ACC112 (cell line): ENCODE measurements around the gene PFKP.
"Not testable (repeated sequence)": the region's sequence is repeated elsewhere in the genome, so short reads cannot be mapped to it uniquely, and the experiment has no call there.

Experiments used
- H2AFZ ChIP-seq: fragments of 200-600 bp; sonication (generic); one replicate; pipeline ENCODE4 v1.6.0; 2017; ENCODE audit warnings: antibody characterized with exemption, low read length; ENCODE audit not compliant: unreplicated experiment
- H3K27ac ChIP-seq: fragments of 200-600 bp; sonication (generic); 2 replicates; pipeline ENCODE4 v1.5.1; 2014; ENCODE audit warnings: low read depth, mild to moderate bottlenecking, antibody characterized with exemption, low read length, moderate library complexity
- H3K27me3 ChIP-seq: fragments of 200-600 bp; sonication (generic); 2 replicates; pipeline ENCODE4 v1.6.1; 2014; ENCODE audit warnings: mild to moderate bottlenecking, antibody characterized with exemption, low read length, moderate library complexity, mixed read lengths; ENCODE audit not compliant: insufficient read depth
- H3K36me3 ChIP-seq: fragments of 200-600 bp; sonication (generic); 2 replicates; pipeline ENCODE4 v1.6.1; 2016; ENCODE audit warnings: mild to moderate bottlenecking, antibody characterized with exemption, low read length, moderate library complexity, mixed read lengths; ENCODE audit not compliant: insufficient read depth
- H3K4me1 ChIP-seq: fragments of 200-600 bp; sonication (generic); one replicate; pipeline ENCODE4 v1.6.1; 2016; ENCODE audit warnings: low read length, mixed read lengths; ENCODE audit not compliant: insufficient read depth, unreplicated experiment, control insufficient read depth
- H3K4me3 ChIP-seq: fragments of 200-600 bp; sonication (generic); 2 replicates; pipeline ENCODE4 v1.5.1; 2014; ENCODE audit warnings: mild to moderate bottlenecking, low read depth, low read length
- H3K79me2 ChIP-seq: fragments of 200-600 bp; sonication (generic); one replicate; pipeline ENCODE4 v1.6.0; 2016; ENCODE audit warnings: low read length; ENCODE audit not compliant: control insufficient read depth, unreplicated experiment, insufficient read depth

The PFKP gene

DNA sequence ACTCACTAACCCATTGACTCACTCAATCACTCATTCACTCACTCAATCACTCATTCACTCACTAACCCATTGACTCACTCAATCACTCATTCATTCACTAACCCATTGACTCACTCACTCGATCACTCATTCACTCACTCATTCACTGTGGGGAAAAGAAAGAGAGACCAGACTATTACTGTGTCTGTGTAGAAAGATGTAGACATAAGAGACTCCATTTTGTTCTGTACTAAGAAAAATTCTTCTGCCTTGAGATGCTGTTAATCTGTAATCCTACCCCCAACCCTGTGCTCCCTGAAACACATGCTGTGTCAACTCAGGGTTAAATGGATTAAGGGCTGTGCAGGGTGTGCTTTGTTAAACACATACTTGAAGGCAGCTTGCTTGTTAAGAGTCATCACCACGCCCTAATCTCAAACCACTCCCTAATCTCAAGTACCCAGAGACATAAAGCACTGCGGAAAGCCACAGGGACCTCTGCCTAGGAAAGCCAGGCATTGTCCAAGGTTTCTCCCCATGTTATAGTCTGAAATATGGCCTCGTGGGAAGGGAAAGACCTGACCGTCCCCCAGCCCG, 5.9 kb upstream of the PFKP start:
- not testable (repeated sequence) for H3K4me1 ChIP-seq, H3K27me3 ChIP-seq, H3K4me3 ChIP-seq, H3K27ac ChIP-seq, H3K36me3 ChIP-seq, H2AFZ ChIP-seq, H3K79me2 ChIP-seq

DNA sequence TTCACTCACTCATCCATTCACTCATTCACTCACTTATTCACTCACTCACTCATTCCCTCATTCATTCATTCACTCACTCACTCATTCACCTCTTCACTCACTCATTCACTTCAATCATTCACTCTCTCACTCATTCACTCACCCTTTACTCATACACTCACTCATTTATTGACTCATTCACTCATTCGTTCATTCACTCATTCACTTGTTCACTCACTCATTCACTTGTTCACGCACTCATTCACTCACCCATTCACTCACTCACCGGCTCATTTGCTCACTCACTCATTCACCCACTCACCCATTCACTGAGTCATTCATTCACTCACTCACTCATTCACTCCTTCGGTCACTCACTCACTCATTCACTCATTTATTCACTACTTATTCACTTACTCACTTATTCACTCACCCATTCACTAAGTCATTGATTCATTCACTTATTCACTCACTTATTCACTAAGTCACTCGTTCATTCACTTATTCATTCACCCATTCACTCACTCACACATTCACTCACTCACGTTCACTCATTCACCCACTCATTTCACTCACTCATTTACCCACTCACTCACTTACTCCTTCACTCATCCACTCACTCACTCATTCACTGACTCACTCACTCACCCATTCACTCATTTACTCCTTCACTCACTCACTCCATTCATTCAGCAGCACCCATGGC, 4.7 kb upstream of the PFKP start:
- H3K36me3 ChIP-seq = no peaks in the 10 kb centered on the region
- H3K79me2 ChIP-seq = peaks cover 3% of the 10 kb centered on the region
- no peaks in the 10 kb centered on the region for H3K4me1 ChIP-seq
- H3K27me3 ChIP-seq = peaks cover 8% of the 10 kb centered on the region; the same call in 1 of the 2 replicates
- H2AFZ ChIP-seq = no peak overlapping the region
- H3K27ac ChIP-seq = no peak overlapping the region
- no peak overlapping the region for H3K4me3 ChIP-seq

DNA sequence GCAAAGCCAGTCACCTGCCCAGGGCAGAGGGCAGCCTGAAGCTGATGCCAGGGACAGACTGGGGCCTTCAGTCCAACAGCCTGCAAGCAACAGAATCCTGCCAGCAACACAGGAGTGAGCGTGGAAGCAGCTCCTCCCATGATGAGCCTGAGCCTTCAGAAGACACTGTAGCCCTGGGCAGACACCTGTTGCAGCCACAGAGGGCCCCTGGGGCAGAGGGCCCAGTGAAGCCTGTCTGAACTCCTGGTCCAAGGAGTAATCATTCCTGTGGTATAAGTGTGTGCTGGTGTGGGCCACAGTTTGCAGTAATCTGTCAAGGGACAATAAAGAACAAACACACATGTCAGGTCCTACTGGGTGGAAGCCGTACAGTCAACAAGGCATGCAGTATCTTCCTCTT, 2.9 kb upstream of the PFKP start:
- no peak overlapping the region for H3K4me3 ChIP-seq
- peaks cover 2% of the 10 kb centered on the region for H3K4me1 ChIP-seq
- H2AFZ ChIP-seq = no peak overlapping the region
- H3K79me2 ChIP-seq = peaks cover 21% of the 10 kb centered on the region
- peaks cover 8% of the 10 kb centered on the region; the same call in 1 of the 2 replicates for H3K27me3 ChIP-seq
- H3K27ac ChIP-seq = no peak overlapping the region
- no peaks in the 10 kb centered on the region for H3K36me3 ChIP-seq

DNA sequence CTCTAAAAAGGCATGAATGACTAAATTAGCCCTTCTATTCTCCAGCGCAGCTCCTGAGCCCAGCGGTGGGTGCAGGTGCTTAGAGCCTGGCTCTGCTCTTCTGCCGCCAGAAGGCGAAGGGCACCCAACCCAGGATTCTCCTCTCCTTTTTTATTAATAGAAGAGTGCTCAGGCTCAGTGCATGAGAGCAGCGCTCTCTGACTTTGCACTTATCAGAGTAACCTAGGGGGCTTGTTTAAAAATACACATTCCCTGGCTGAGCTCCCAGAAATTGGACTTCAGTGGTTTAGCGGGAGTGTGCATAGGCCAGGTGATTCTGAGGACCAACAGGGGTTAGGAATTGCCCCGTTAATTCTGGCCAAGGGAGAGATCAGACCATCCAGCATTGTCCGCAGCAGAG, 1.7 kb upstream of the PFKP start:
- H3K4me3 ChIP-seq = no peak overlapping the region
- H3K79me2 ChIP-seq = peaks cover 33% of the 10 kb centered on the region
- H3K36me3 ChIP-seq = peaks cover 12% of the 10 kb centered on the region; the same call in 1 of the 2 replicates
- peaks cover 8% of the 10 kb centered on the region; the same call in 1 of the 2 replicates for H3K27me3 ChIP-seq
- no peak overlapping the region for H2AFZ ChIP-seq
- H3K27ac ChIP-seq = no peak overlapping the region
- peaks cover 14% of the 10 kb centered on the region for H3K4me1 ChIP-seq

DNA sequence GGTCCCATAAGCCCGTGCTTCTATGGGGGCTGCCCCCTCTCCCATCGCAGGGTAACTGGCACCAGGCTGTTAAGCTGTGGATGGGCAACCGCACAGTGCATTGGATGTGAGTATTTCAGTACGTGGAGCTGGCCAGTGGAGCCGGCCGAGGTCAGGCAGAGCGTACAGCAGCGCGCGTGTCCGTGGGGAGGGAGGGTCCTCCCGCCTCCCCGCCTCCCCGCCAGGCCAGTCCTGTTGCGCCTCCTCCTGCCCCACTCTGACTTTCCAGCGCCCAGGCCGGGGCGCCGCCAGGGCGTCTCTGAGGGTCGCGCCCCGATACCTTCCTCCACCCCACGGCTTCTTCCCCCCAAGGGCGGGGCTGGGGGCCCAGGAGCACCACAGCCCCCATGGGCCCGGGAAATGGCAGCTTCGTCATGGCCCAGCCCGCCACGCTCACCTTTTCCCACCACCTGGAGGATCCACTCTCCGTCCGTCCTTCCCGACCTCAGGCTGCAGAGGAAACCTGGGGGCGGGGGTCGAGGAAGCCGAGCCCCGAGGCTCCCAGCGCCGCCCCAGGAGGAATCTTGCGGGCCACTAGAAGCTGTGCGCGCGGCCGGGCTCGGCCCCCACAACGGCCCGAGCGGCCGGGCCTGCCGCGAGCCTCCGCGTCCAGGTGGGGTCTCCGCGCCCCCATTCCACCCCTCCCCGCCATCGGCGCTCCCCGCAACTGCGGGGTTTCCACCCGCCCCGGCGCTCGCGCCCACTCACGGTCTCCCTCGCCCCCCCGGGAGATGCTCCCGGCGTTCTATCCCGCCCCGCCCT, 831 bp upstream of the PFKP start:
- H3K27ac ChIP-seq = no peak overlapping the region
- H3K27me3 ChIP-seq = peaks cover 8% of the 10 kb centered on the region; the same call in 1 of the 2 replicates

DNA sequence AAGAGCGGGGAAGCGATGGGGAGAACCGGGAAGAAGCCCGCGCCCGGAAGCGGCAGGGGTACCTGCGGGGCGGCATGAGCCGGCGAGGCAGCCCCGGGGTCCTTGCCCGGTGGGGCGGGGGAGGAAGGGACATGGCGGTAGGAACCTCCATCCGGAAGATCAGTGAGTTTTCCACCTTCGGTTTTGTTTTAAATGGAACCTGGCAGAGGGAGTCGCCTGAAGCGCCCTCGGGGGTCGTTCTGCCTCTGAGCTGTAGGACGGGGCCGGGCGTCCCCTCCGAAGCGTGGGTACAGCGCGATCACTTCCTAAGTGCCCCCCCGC, 471 bp downstream of the PFKP start:
- peak overlapping the region; percentile 90 for H3K4me3 ChIP-seq
- H3K27me3 ChIP-seq = peaks cover 8% of the 10 kb centered on the region; the same call in 1 of the 2 replicates
- peak overlapping the region; percentile 60 for H3K27ac ChIP-seq
- H2AFZ ChIP-seq = peak overlapping the region; percentile 3
- H3K79me2 ChIP-seq = peaks cover 53% of the 10 kb centered on the region
- H3K4me1 ChIP-seq = peaks cover 33% of the 10 kb centered on the region
- peaks cover 23% of the 10 kb centered on the region; the same call in 1 of the 2 replicates for H3K36me3 ChIP-seq

More for the DNA sequence above, 831 bp upstream of the PFKP start:
- H3K4me1 ChIP-seq = peaks cover 20% of the 10 kb centered on the region
- peak overlapping the region; percentile 90 for H3K4me3 ChIP-seq
- peak overlapping the region; percentile 40 for H2AFZ ChIP-seq
- peaks cover 40% of the 10 kb centered on the region for H3K79me2 ChIP-seq
- peaks cover 15% of the 10 kb centered on the region; the same call in 1 of the 2 replicates for H3K36me3 ChIP-seq

DNA sequence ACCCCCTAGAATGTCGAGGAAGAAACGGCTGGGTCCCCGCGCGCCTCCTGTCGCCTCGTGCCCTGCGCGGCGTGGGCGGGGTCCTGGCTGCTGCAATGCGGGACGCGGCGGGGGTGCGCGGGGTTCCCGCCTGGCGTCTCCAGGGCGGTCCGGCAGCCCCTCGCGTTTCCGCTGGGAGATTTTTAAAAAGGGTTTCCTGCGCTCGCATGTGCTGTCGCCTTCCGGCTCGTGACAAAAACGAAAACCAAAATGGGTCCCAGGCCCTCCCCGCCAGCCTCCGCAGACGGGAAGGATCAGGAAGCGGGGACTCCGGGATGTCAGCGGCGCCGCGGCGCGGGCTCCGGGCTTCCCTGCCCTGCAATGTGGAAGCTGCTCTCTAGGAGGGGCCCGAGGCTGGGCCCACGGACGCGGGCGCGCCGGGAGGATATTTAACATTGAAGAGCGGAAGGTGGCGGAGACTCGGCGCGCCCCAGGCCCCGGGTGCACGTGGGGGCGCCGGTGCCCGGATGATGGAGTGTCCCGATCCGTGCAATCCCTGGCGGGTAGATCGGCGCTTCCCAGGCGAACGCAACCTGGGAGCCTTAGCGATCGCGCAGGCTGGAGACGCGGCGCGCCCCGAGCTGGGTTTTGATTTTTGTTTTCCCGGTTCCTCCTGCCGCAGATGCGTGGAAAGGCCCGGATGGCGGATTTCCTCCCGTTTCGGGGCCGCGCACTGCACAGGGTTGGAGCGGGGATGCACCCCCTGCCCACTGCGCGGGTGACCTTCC, 1.0 kb downstream of the PFKP start:
- Histone ChIP-seq H2AFZ (no peak overlapping the region), H3K4me1 (peaks cover 35% of the 10 kb centered on the region), H3K79me2 (peaks cover 59% of the 10 kb centered on the region), H3K4me3 (peak overlapping the region; percentile 90), H3K27me3 (peaks cover 8% of the 10 kb centered on the region; the same call in 1 of the 2 replicates), H3K27ac (peak overlapping the region; percentile 60), H3K36me3 (peaks cover 23% of the 10 kb centered on the region; the same call in 1 of the 2 replicates)

DNA sequence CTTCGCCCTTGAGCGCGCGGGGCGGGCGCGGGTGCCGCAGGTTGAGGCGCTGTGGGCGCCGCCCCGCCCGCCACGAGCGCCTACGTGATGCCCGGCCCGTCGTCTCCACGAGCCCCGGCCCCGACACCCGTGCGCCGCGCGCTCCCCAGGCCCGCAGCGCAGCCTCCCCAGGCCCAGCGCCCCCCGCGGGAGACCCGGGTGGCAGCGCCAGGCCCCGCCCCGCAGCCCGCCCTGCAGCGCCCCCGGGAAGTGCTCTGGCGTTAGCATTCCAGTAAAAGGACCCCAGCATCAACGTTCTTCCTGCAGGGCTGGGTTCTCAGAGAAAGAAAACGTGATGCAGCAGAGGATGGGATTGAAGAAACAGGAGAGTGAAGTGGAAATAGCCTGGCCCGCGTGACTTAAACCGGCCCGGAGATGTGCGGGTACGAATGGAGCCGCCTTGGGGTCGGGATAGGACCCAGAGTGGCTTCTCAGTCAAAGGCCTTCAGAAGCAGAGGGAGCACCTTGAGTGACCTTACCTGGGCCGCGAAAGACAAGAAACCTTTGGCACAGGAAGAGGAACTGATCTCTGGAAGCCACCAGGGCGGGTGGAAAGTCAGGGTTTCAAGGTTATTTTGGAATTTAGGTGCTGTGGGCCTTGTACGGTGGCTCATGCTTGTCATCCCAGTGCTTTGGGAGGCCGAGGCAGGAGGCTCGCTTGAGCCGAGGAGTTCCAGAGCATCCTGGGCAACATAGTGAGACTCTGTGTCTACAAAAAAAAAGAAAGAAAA, 1.8 kb downstream of the PFKP start:
- Histone ChIP-seq H2AFZ (no peak overlapping the region), H3K79me2 (peaks cover 67% of the 10 kb centered on the region), H3K27ac (peak overlapping the region; percentile 60)

DNA sequence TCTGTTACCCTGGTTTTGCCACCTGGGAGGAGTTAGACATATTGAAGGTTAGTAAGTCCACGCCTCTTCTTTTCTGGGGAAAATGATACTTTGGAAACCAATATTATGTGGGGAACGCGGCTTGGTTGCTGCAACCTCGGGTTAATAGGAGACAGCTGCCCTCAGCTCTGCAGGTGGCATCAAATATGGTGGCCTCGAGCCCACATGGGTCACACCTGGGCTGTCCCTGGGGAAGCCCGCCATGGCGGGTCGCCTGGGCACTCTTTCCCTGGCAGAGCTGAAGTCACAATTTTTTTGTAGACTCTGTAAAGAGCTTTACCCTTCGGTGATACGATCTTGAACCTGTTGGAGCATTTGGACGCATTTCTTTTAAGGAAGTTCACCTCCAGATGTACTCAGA, 2.5 kb downstream of the PFKP start:
- Histone ChIP-seq H3K4me1 (peaks cover 35% of the 10 kb centered on the region), H2AFZ (no peak overlapping the region), H3K27me3 (peaks cover 8% of the 10 kb centered on the region; the same call in 1 of the 2 replicates), H3K36me3 (peaks cover 23% of the 10 kb centered on the region; the same call in 1 of the 2 replicates), H3K4me3 (peak overlapping the region; percentile 90), H3K27ac (peak overlapping the region; percentile 60), H3K79me2 (peaks cover 74% of the 10 kb centered on the region)

More for the DNA sequence above, 1.8 kb downstream of the PFKP start:
- Histone ChIP-seq H3K4me1 (peaks cover 35% of the 10 kb centered on the region), H3K36me3 (peaks cover 23% of the 10 kb centered on the region; the same call in 1 of the 2 replicates), H3K4me3 (peak overlapping the region; percentile 90), H3K27me3 (peaks cover 8% of the 10 kb centered on the region; the same call in 1 of the 2 replicates)
